HepG2 (cell line): ENCODE data around the gene ATG13. TPM values are rescaled to one million over a fixed set of nuclear protein-coding genes. Genes with fewer than 3 reads are reported as not detected.

Source experiments
- AHDC1 ChIP-seq: sonication (generic); formaldehyde crosslinking; IDR thresholded peaks from 2 replicates; pipeline ENCODE4 v1.5.1; 2020; ENCODE audit warnings: mild to moderate bottlenecking, missing genetic modification reagents, borderline replicate concordance
- ASH2L ChIP-seq: fragments of 300-600, 200-600 bp; sonication (generic); IDR thresholded peaks from 2 replicates; pipeline ENCODE4 v1.7.0; 2017; ENCODE audit warnings: low read depth, mild to moderate bottlenecking, moderate library complexity, mixed read lengths, low read length; ENCODE audit not compliant: insufficient read length
- CCAR2 ChIP-seq: fragments of 200-400 bp; formaldehyde crosslinking; optimal IDR thresholded peaks from 2 replicates; pipeline ENCODE3; 2018; ENCODE audit warnings: low read depth, mild to moderate bottlenecking, low read length, moderate library complexity
- HNF4A ChIP-seq: sonication (generic); formaldehyde crosslinking; IDR thresholded peaks from 2 replicates; pipeline ENCODE4 v1.4.0; 2020; ENCODE audit warnings: missing genetic modification reagents
- IKZF5 ChIP-seq: IDR thresholded peaks from 2 replicates; pipeline ENCODE4 v1.6.1; 2018; ENCODE audit warnings: missing genetic modification reagents, mild to moderate bottlenecking, missing compliant biosample characterization
- KLF16 ChIP-seq, 2 experiments: sonication (generic) in 1 of 2; formaldehyde crosslinking in 1 of 2; IDR thresholded peaks; 2 replicates each; pipeline versions ENCODE4 v1.6.1 to v1.8.0; 2016 to 2023; ENCODE audit warnings: missing genetic modification reagents in 2 of 2, missing compliant biosample characterization in 1 of 2
- MED1 ChIP-seq: sonication (generic); formaldehyde crosslinking; IDR thresholded peaks from 2 replicates; pipeline ENCODE4 v1.4.0; 2020; ENCODE audit warnings: missing genetic modification reagents
- PLRG1 ChIP-seq: fragments of 450-650 bp; conservative IDR thresholded peaks from 2 replicates; pipeline ENCODE4 v1.6.1; 2016
- RNF2 ChIP-seq: fragments of 450-650 bp; conservative IDR thresholded peaks from 2 replicates; pipeline ENCODE4 v1.6.1; 2016; ENCODE audit warnings: low read depth
- RORA ChIP-seq: sonication (generic); formaldehyde crosslinking; IDR thresholded peaks from 2 replicates; pipeline ENCODE4 v1.5.0; 2020; ENCODE audit warnings: mild to moderate bottlenecking, missing genetic modification reagents, moderate library complexity
- STAT5B ChIP-seq: sonication (generic); formaldehyde crosslinking; IDR thresholded peaks from 2 replicates; pipeline ENCODE4 v1.4.0; 2020; ENCODE audit warnings: missing genetic modification reagents
- TBP ChIP-seq: sonication (generic); formaldehyde crosslinking; IDR thresholded peaks from 2 replicates; pipeline ENCODE4 v1.5.0; 2020; ENCODE audit warnings: missing genetic modification reagents
- THAP11 ChIP-seq: IDR thresholded peaks from 2 replicates; pipeline ENCODE4 v1.6.1; 2016; ENCODE audit warnings: missing biosample characterization, missing genetic modification reagents
- XBP1 ChIP-seq: sonication (generic); formaldehyde crosslinking; IDR thresholded peaks from 2 replicates; pipeline ENCODE4 v1.5.0; 2020; ENCODE audit warnings: missing genetic modification reagents
- ZNF17 ChIP-seq: sonication (generic); formaldehyde crosslinking; IDR thresholded peaks from 2 replicates; pipeline ENCODE4 v1.5.0; 2020; ENCODE audit warnings: mild to moderate bottlenecking, missing genetic modification reagents
- ZNF260 ChIP-seq: sonication (generic); formaldehyde crosslinking; IDR thresholded peaks from 2 replicates; pipeline ENCODE4 v1.4.0; 2020; ENCODE audit warnings: missing genetic modification reagents, low read depth, mild to moderate bottlenecking, borderline replicate concordance
- ZNF274 ChIP-seq: sonication (generic); formaldehyde crosslinking; IDR thresholded peaks from 2 replicates; pipeline ENCODE4 v1.5.1; 2020; ENCODE audit warnings: mild to moderate bottlenecking, missing genetic modification reagents
- ZNF333 ChIP-seq: sonication (generic); formaldehyde crosslinking; IDR thresholded peaks from 2 replicates; pipeline ENCODE4 v1.4.0; 2020; ENCODE audit warnings: mild to moderate bottlenecking, missing genetic modification reagents, borderline replicate concordance
- ZNF44 ChIP-seq: sonication (generic); formaldehyde crosslinking; IDR thresholded peaks from 2 replicates; pipeline ENCODE4 v1.5.1; 2020; ENCODE audit warnings: mild to moderate bottlenecking, missing genetic modification reagents
- ZNF484 ChIP-seq: sonication (generic); formaldehyde crosslinking; IDR thresholded peaks from 2 replicates; pipeline ENCODE4 v1.5.1; 2020; ENCODE audit warnings: mild to moderate bottlenecking, low read depth, missing genetic modification reagents, borderline replicate concordance
- ZNF550 ChIP-seq: sonication (generic); formaldehyde crosslinking; IDR thresholded peaks from 2 replicates; pipeline ENCODE4 v1.4.0; 2020; ENCODE audit warnings: mild to moderate bottlenecking, missing genetic modification reagents, borderline replicate concordance
- ZNF567 ChIP-seq: sonication (generic); formaldehyde crosslinking; IDR thresholded peaks from 2 replicates; pipeline ENCODE4 v1.8.1; 2023; ENCODE audit warnings: mild to moderate bottlenecking, missing genetic modification reagents, borderline replicate concordance
- ZNF605 ChIP-seq: sonication (generic); formaldehyde crosslinking; IDR thresholded peaks from 2 replicates; pipeline ENCODE4 v1.8.0; 2022; ENCODE audit warnings: mild to moderate bottlenecking, missing genetic modification reagents
- ZNF674 ChIP-seq: sonication (generic); formaldehyde crosslinking; IDR thresholded peaks from 2 replicates; pipeline ENCODE4 v1.5.0; 2020; ENCODE audit warnings: low read depth, mild to moderate bottlenecking, missing genetic modification reagents
- polyA plus RNA-seq, 8 experiments: library from polyadenylated mRNA; depleted of rRNA in 3 of 8; stranded (reverse) in 7 of 8; unstranded in 1 of 8; fragments of >200 nt; fragmentation: Illumina TruSeq in 4 of 8; extraction: Trizol in 4 of 8; gene quantifications; 2 replicates each; pipeline versions ENCODE4 v1.2.1 to v1.2.3, GENCODE V29; 2011 to 2016; ENCODE audit warnings: low read depth in 4 of 8, missing spikeins in 1 of 8, mixed read lengths in 1 of 8; ENCODE audit not compliant: insufficient read depth in 1 of 8
- total RNA-seq, 5 experiments: library from RNA; depleted of rRNA; stranded (reverse); fragments of >200 nt; fragmentation: Illumina TruSeq; extraction: Trizol; gene quantifications; 2 replicates each; pipeline ENCODE4 v1.2.3, GENCODE V29; 2016; ENCODE audit warnings: low read depth in 1 of 5

Gene ATG13
- total and polyA plus RNA-seq, 2 of the 13 experiments (the other 11 are each of a cell fraction or from before 2014, with no cell fraction given): 55.0 to 77.3 TPM

GRCh38 chr11:46718155-46719019 is 101.0 kb downstream of the ATG13 start (continued):
- TF ChIP-seq ZNF567: no peak
- peak; percentile 94 for TF ChIP-seq ZNF605 (CRISPR knock-in tag)
- no peak for TF ChIP-seq ZNF484 (CRISPR knock-in tag)
- TF ChIP-seq ZNF274 (CRISPR knock-in tag): peak; percentile 60; the same call in 1 of the 2 replicates
- peak; percentile 82; the same call in 1 of the 2 replicates for TF ChIP-seq ZNF44
- TF ChIP-seq PLRG1: no peak
- TF ChIP-seq THAP11 (CRISPR knock-in tag): peak; percentile 81
- peak in 1 of 2 experiments; percentile 89; a peak in 2 of 4 replicates for TF ChIP-seq KLF16 (CRISPR knock-in tag; IDR thresholded peaks at IDR 0.05)
- peak; percentile 98 for TF ChIP-seq MED1
- TF ChIP-seq STAT5B (CRISPR knock-in tag): no peak
- peak; percentile 67 for TF ChIP-seq ASH2L
- TF ChIP-seq AHDC1 (CRISPR knock-in tag): peak; percentile 25; the same call in 1 of the 2 replicates
- no peak for TF ChIP-seq ZNF17 (CRISPR knock-in tag)
- TF ChIP-seq ZNF333 (CRISPR knock-in tag): no peak
- TF ChIP-seq ZNF550 (CRISPR knock-in tag): no peak
- peak; percentile 78; the same call in 1 of the 2 replicates for TF ChIP-seq XBP1 (CRISPR knock-in tag)
- TF ChIP-seq RNF2: no peak
- TF ChIP-seq TBP: no peak
- TF ChIP-seq IKZF5 (CRISPR knock-in tag): peak; percentile 90
- TF ChIP-seq HNF4A (CRISPR knock-in tag): peak; percentile 97
- TF ChIP-seq RORA (CRISPR knock-in tag): no peak
- TF ChIP-seq CCAR2: no peak
- TF ChIP-seq ZNF260 (CRISPR knock-in tag): no peak
- no peak for TF ChIP-seq ZNF674
